GM23338 (cell line): Measurements from ENCODE around the gene DOCK10. TPM values are rescaled to one million over a fixed set of nuclear protein-coding genes. Genes with fewer than 3 reads are reported as not detected.

ENCODE experiments used
- ATAC-seq: fragments of 200-7000 bp; cut with Tn5 transposase; 3 replicates; pipeline ENCODE4 v1.9.1; 2020
- DNase-seq: peaks from one replicate; pipeline ENCODE4 v3.0.0-alpha.2; 2015; ENCODE audit warnings: low spot score
- H2AFZ ChIP-seq: fragments of 200-600 bp; sonication (generic); 2 replicates; pipeline ENCODE4 v1.8.0; 2016; ENCODE audit warnings: antibody characterized with exemption, mild to moderate bottlenecking, moderate library complexity
- H3F3A ChIP-seq: fragments of 200-600 bp; sonication (generic); replicated peaks from 2 replicates; pipeline ENCODE4 v1.8.0; 2017; ENCODE audit warnings: antibody characterized with exemption, mixed run types, low read depth
- H3K27ac ChIP-seq: fragments of 200-600 bp; sonication (generic); 2 replicates; pipeline ENCODE4 v1.6.1; 2016; ENCODE audit warnings: low read depth
- H3K27me3 ChIP-seq: fragments of 200-600 bp; sonication (generic); 2 replicates; pipeline ENCODE4 v1.8.0; 2016; ENCODE audit warnings: mild to moderate bottlenecking, mixed run types, moderate library complexity; ENCODE audit not compliant: insufficient read depth
- H3K36me3 ChIP-seq: fragments of 200-600 bp; sonication (generic); 2 replicates; pipeline ENCODE4 v1.8.0; 2016; ENCODE audit warnings: mild to moderate bottlenecking; ENCODE audit not compliant: insufficient read depth
- H3K4me1 ChIP-seq: fragments of 200-600 bp; sonication (generic); 2 replicates; pipeline ENCODE4 v1.8.0; 2016; ENCODE audit warnings: mild to moderate bottlenecking, moderate library complexity; ENCODE audit not compliant: insufficient read depth
- H3K4me2 ChIP-seq: fragments of 200-600 bp; sonication (generic); 2 replicates; pipeline ENCODE4 v1.7.1; 2017; ENCODE audit warnings: mixed run types
- H3K4me3 ChIP-seq: fragments of 200-600 bp; sonication (generic); 2 replicates; pipeline ENCODE4 v1.6.1; 2016; ENCODE audit warnings: mixed run types
- H3K79me2 ChIP-seq: fragments of 200-600 bp; sonication (generic); replicated peaks from 2 replicates; pipeline ENCODE4 v1.8.0; 2017; ENCODE audit warnings: mild to moderate bottlenecking; ENCODE audit not compliant: insufficient read depth
- H3K9me2 ChIP-seq: fragments of 200-600 bp; sonication (generic); 2 replicates; pipeline ENCODE4 v1.8.0; 2017; ENCODE audit not compliant: insufficient read depth
- H4K20me1 ChIP-seq: fragments of 200-600 bp; sonication (generic); replicated peaks from 2 replicates; pipeline ENCODE4 v1.8.0; 2017; ENCODE audit warnings: mild to moderate bottlenecking; ENCODE audit not compliant: insufficient read depth
- H3K27ac Mint-ChIP-seq: 2 replicates; pipeline ENCODE4 v1.8.0; 2020; ENCODE audit warnings: inconsistent platforms, mild to moderate bottlenecking, moderate library complexity, mixed read lengths
- H3K27me3 Mint-ChIP-seq: 3 replicates; pipeline ENCODE4 v1.8.0; 2022; ENCODE audit warnings: low read depth, mild to moderate bottlenecking, moderate library complexity, mixed read lengths, inconsistent platforms; ENCODE audit not compliant: insufficient read depth, poor library complexity
- H3K36me3 Mint-ChIP-seq: 3 replicates; pipeline ENCODE4 v1.8.0; 2021; ENCODE audit warnings: low read depth, mild to moderate bottlenecking, inconsistent platforms, moderate library complexity, mixed read lengths
- H3K4me1 Mint-ChIP-seq: 3 replicates; pipeline ENCODE4 v1.8.0; 2020; ENCODE audit warnings: mild to moderate bottlenecking, inconsistent platforms, mixed read lengths
- H3K4me3 Mint-ChIP-seq: 3 replicates; pipeline ENCODE4 v1.8.0; 2021; ENCODE audit warnings: moderate library complexity, mild to moderate bottlenecking, inconsistent platforms, mixed read lengths
- H3K9me3 Mint-ChIP-seq: 3 replicates; pipeline ENCODE4 v1.8.0; 2020; ENCODE audit warnings: moderate library complexity, mild to moderate bottlenecking, inconsistent platforms, mixed read lengths
- NANOG ChIP-seq: IDR thresholded peaks from 2 replicates; pipeline ENCODE4 v1.6.1; 2016; ENCODE audit warnings: antibody characterized with exemption, borderline replicate concordance
- ZNF114 ChIP-seq: fragments of 250-450 bp; sonication (Bioruptor Pico); IDR thresholded peaks from 2 replicates; pipeline ENCODE4 v1.5.0; 2020; ENCODE audit warnings: mild to moderate bottlenecking, moderate library complexity
- ZNF331 ChIP-seq: fragments of 250-450 bp; sonication (Bioruptor Pico); IDR thresholded peaks from 2 replicates; pipeline ENCODE4 v1.5.0; 2020; ENCODE audit warnings: low read depth, mild to moderate bottlenecking, moderate library complexity
- polyA plus RNA-seq: library from polyadenylated mRNA; unstranded; fragments of >200 nt; fragmentation: Nextera tagmentation; extraction: Ambion mirVana; gene quantifications from 2 replicates; pipeline ENCODE4 v1.2.1, GENCODE V29; 2016
- total RNA-seq: library from RNA; depleted of rRNA; stranded (reverse); fragments of >200 nt; shearing (Covaris generic); gene quantifications from 2 replicates; pipeline ENCODE4 v1.2.3, GENCODE V29; 2014
- TF ChIP-seq, protein P1 (sequence below): IDR thresholded peaks from 2 replicates; pipeline ENCODE4 v1.6.1; 2016; ENCODE audit warnings: antibody characterized with exemption
- TF ChIP-seq, protein P2 (sequence below), 2 experiments: fragments of 200-600 bp in 1 of 2; sonication (generic) in 1 of 2; conservative IDR thresholded peaks; 2 replicates each; pipeline versions ENCODE4 v1.5.1 to v1.6.1; 2016 to 2017; ENCODE audit warnings: antibody characterized with exemption in 2 of 2, low read depth in 2 of 2, mild to moderate bottlenecking in 2 of 2, moderate library complexity in 1 of 2

The DOCK10 gene
- total and polyA plus RNA-seq, 2 experiments from 2014 or later: 1.0 to 1.7 TPM

DNA sequence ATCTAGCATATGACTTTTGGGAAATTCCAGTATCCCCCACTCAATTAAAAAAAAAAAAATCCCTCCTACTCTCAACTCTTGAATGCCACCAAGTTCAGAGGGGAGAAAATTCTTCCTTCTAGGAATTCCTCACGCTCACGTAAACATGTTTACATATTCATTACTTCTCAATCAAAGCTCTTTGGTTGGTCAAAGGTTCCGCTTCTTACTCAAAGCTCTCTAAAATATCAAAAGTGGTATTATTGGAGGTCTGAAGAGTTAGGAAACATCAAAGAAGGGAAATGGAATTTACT lies 4.1 kb downstream of the DOCK10 start:
- Histone ChIP-seq H3K4me1 (peaks cover 28% of the 10 kb centered on the region), H3K36me3 (no peaks in the 10 kb centered on the region), H4K20me1 (no peaks in the 10 kb centered on the region), H3K79me2 (no peaks in the 10 kb centered on the region), H3K9me2 (no peaks in the 10 kb centered on the region), H3K4me3 (no peak overlapping the region), H2AFZ (no peak overlapping the region), H3K4me2 (peak overlapping the region; percentile 1; the same call in 1 of the 2 replicates), H3F3A (peaks cover 8% of the 10 kb centered on the region; the same call in 1 of the 2 replicates), H3K27me3 (peaks cover 45% of the 10 kb centered on the region), H3K27ac (no peak overlapping the region)
- TF ChIP-seq, protein P1, sequence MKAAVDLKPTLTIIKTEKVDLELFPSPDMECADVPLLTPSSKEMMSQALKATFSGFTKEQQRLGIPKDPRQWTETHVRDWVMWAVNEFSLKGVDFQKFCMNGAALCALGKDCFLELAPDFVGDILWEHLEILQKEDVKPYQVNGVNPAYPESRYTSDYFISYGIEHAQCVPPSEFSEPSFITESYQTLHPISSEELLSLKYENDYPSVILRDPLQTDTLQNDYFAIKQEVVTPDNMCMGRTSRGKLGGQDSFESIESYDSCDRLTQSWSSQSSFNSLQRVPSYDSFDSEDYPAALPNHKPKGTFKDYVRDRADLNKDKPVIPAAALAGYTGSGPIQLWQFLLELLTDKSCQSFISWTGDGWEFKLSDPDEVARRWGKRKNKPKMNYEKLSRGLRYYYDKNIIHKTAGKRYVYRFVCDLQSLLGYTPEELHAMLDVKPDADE: no peak
- no peaks in the 10 kb centered on the region for H3K9me3 Mint-ChIP-seq
- H3K27ac Mint-ChIP-seq: no peak overlapping the region
- H3K36me3 Mint-ChIP-seq: no peaks in the 10 kb centered on the region
- H3K4me1 Mint-ChIP-seq: peaks cover 30% of the 10 kb centered on the region
- no peak for ATAC-seq
- peak; percentile 27 for DNase-seq
- no peak overlapping the region for H3K4me3 Mint-ChIP-seq
- H3K27me3 Mint-ChIP-seq: peaks cover 25% of the 10 kb centered on the region

DNA sequence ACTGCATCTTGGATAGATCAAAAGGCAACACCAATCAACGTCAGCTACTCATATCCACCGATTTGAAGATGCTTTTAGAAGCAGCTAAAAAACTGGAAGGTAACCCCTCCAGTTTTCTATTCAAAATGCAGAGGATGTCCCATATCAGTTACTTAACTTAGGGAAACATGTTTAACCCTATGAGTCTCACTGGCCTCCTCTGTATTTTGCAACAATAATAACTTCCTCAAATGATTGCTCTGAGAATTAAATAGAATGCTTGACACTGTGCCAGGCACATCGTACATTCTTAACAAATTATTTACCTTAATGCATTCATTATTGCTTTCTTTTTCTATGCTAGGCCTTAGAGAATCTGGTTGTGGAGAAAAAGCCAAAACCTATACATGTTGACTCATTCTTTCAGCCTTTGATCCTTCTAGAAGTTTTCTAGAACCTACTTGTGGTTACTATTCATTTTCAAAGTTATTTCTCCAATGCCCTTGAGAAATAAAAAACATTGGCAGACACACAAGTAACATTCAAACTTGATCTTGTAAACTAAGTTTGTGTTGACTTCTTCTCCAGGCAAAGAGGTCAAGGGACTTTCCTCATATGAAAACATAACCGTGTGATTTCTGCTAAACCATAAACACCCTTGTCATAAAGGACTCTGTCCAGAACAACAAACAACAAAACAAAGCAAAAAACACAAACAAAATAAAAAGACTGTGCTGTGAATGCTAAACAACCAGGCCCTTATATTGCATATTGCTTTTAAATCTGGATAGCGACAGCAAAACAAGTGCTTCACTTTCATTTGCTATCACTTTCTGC lies 4.6 kb downstream of the DOCK10 start:
- H3K27me3 Mint-ChIP-seq: peaks cover 20% of the 10 kb centered on the region
- no peak overlapping the region for H3K4me3 Mint-ChIP-seq
- peaks cover 27% of the 10 kb centered on the region for H3K4me1 Mint-ChIP-seq
- H3K27ac Mint-ChIP-seq: no peak overlapping the region
- Histone ChIP-seq H3K4me1 (peaks cover 28% of the 10 kb centered on the region), H2AFZ (no peak overlapping the region), H4K20me1 (no peaks in the 10 kb centered on the region), H3K79me2 (no peaks in the 10 kb centered on the region), H3K4me2 (peak overlapping the region; percentile 1; the same call in 1 of the 2 replicates), H3F3A (peaks cover 8% of the 10 kb centered on the region; the same call in 1 of the 2 replicates), H3K36me3 (no peaks in the 10 kb centered on the region), H3K27me3 (peaks cover 39% of the 10 kb centered on the region), H3K27ac (no peak overlapping the region), H3K4me3 (no peak overlapping the region), H3K9me2 (no peaks in the 10 kb centered on the region)
- DNase-seq (no peak), ATAC-seq (no peak)
- no peaks in the 10 kb centered on the region for H3K36me3 Mint-ChIP-seq
- no peaks in the 10 kb centered on the region for H3K9me3 Mint-ChIP-seq
- TF ChIP-seq, protein P1: no peak
- TF ChIP-seq ZNF114 (no peak), NANOG (no peak), ZNF331 (CRISPR knock-in tag) (no peak)
- TF ChIP-seq, protein P2, sequence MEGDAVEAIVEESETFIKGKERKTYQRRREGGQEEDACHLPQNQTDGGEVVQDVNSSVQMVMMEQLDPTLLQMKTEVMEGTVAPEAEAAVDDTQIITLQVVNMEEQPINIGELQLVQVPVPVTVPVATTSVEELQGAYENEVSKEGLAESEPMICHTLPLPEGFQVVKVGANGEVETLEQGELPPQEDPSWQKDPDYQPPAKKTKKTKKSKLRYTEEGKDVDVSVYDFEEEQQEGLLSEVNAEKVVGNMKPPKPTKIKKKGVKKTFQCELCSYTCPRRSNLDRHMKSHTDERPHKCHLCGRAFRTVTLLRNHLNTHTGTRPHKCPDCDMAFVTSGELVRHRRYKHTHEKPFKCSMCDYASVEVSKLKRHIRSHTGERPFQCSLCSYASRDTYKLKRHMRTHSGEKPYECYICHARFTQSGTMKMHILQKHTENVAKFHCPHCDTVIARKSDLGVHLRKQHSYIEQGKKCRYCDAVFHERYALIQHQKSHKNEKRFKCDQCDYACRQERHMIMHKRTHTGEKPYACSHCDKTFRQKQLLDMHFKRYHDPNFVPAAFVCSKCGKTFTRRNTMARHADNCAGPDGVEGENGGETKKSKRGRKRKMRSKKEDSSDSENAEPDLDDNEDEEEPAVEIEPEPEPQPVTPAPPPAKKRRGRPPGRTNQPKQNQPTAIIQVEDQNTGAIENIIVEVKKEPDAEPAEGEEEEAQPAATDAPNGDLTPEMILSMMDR (conservative IDR thresholded peaks at IDR 0.05; ENCODE audit: low read depth in 2 of 2): no peak
